ENCODE data around the gene EPS8.

GRCh38 chr12:15651371-15651770 is 137.8 kb downstream of the EPS8 start:
- TF ChIP-seq ZNF274 (IDR thresholded peaks at IDR 0.05; ENCODE audit: low read depth, low read length) (no peak), YY1 (IDR thresholded peaks at IDR 0.05; ENCODE audit: insufficient read depth, insufficient read length) (no peak)
